ENCODE data around the gene GLYATL1B.
"Not testable (repeated sequence)": the region's sequence is repeated elsewhere in the genome, so short reads cannot be mapped to it uniquely, and the experiment has no call there.

GRCh38 chr11:59060096-59060495, 26.0 kb upstream of the GLYATL1B start:
- TF ChIP-seq POLR2A, POLR2AphosphoS5, CTCF (IDR thresholded peaks at IDR 0.05): not testable (repeated sequence)

Measured in prostate gland (tissue), 2 donors.